Naive B cell (primary cell): ENCODE results near the gene SLC41A3. TPM values are rescaled to one million over a fixed set of nuclear protein-coding genes. Genes with fewer than 3 reads are reported as not detected.
A peak's percentile ranks its signal among the peaks of the same experiment; 100 is the strongest.
"Not testable (repeated sequence)": the region's sequence is repeated elsewhere in the genome, so short reads cannot be mapped to it uniquely, and the experiment has no call there.

Source experiments
- ATAC-seq, 2 donors: fragments of 150-1000 bp; cut with Tn5 transposase; 2 replicates each; pipeline ENCODE4 v1.10.0; 2021; ENCODE audit warnings: low read depth in 2 of 2, mild to moderate bottlenecking in 2 of 2, moderate library complexity in 2 of 2
- DNase-seq: peaks from one replicate; pipeline ENCODE4 v3.0.0; 2022
- H3K27ac Mint-ChIP-seq, 6 donors: one replicate each; pipeline ENCODE4 v1.8.0; 2020 to 2022; ENCODE audit warnings: mild to moderate bottlenecking in 6 of 6, mixed read lengths in 6 of 6, moderate library complexity in 5 of 6, inconsistent platforms in 2 of 6
- H3K27me3 Mint-ChIP-seq, 3 donors: one replicate each; pipeline ENCODE4 v1.8.0; 2021 to 2022; ENCODE audit warnings: mixed read lengths in 3 of 3, mild to moderate bottlenecking in 1 of 3
- H3K36me3 Mint-ChIP-seq, 2 donors: one replicate each; pipeline ENCODE4 v1.8.0; 2020 to 2022; ENCODE audit warnings: mixed read lengths in 2 of 2, inconsistent platforms in 1 of 2, mild to moderate bottlenecking in 1 of 2
- H3K4me1 Mint-ChIP-seq, 3 donors: one replicate each; pipeline ENCODE4 v1.8.0; 2020 to 2022; ENCODE audit warnings: mixed read lengths in 3 of 3, inconsistent platforms in 1 of 3, mild to moderate bottlenecking in 1 of 3, moderate library complexity in 1 of 3
- H3K4me3 Mint-ChIP-seq, 8 donors: one replicate each; pipeline ENCODE4 v1.8.0; 2020 to 2022; ENCODE audit warnings: mild to moderate bottlenecking in 8 of 8, mixed read lengths in 8 of 8, moderate library complexity in 8 of 8, inconsistent platforms in 2 of 8
- H3K9me3 Mint-ChIP-seq, 7 donors: one replicate each; pipeline ENCODE4 v1.8.0; 2020 to 2022; ENCODE audit warnings: mixed read lengths in 7 of 7, mild to moderate bottlenecking in 5 of 7, inconsistent platforms in 2 of 7, moderate library complexity in 1 of 7
- polyA plus RNA-seq, 6 donors: library from polyadenylated mRNA; unstranded; fragments of 300-500 nt; fragmentation: Illumina TruSeq; gene quantifications; one replicate each; pipeline ENCODE4 v1.2.3, GENCODE V29; 2021; ENCODE audit warnings: low read depth in 6 of 6

SLC41A3 gene
- polyA plus RNA-seq, 6 donors from 2014 or later, result 21.4 to 28.7 (median 24.9) TPM

DNA sequence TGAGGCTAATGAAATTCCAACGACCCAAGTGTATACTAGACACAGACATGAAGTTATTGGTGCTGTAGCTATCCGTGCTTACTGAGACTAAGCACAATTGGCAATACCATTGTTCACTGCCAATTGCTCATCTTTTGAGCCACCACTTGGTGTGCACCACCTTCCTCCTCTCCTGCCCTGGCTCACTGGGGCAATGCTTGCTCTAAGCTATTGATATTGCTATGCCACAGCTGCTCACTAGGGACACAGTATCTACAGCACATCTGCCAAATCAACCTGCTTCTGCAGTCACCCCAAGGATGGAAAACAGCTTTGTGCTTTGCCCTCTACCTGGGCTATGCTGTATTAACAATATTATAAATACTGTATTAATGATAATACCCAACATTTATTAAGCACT lies 99.0 kb downstream of the SLC41A3 start:
- peaks cover 14 to 21% (median 15%) of the 10 kb centered on the region in 3 donors for H3K4me1 Mint-ChIP-seq
- not testable (repeated sequence) for DNase-seq, H3K27me3 Mint-ChIP-seq, H3K27ac Mint-ChIP-seq, H3K9me3 Mint-ChIP-seq, H3K36me3 Mint-ChIP-seq, H3K4me3 Mint-ChIP-seq
- ATAC-seq, result peak; percentile 84 to 88

DNA sequence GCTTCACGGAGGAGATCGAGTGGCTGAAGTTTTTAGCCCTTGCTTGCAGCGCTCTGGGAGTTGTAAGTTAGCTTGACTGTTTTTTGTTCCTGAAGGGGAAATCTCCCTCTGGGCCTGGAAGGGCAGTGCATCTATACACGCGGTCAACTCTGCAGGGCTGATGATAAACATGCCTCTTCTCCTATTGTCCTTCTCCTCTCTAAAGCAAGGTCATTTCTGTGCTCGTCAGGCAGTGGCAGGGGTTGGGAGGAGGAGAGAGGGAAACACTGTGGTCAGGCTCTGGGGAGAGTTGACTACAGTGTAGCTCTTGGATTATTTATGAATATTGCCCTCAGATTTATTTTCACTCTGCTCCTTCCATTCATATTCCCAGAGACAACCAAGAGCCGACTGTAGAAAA lies 106.8 kb downstream of the SLC41A3 start:
- H3K4me1 Mint-ChIP-seq, H3K27ac Mint-ChIP-seq, H3K27me3 Mint-ChIP-seq, H3K9me3 Mint-ChIP-seq, H3K36me3 Mint-ChIP-seq, H3K4me3 Mint-ChIP-seq, DNase-seq, ATAC-seq: not testable (repeated sequence)

DNA sequence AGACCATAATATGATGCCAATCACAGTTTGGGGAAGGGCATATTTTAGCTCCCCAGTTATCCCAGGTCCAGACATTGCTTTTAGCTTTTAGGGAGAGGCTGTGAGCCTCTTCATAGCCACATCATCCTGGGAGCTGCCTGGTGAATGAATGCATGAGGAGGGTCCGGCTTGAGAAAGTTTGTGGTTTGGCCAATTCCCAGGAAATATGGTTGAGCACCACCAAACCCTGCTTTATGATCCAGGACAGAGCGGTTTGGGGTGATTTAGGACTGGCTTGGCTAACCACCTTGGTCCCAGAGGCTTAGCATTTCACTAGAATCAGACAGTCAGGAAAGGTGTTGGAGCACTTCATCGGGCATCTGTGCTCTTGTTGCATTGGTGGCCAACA lies 107.9 kb downstream of the SLC41A3 start:
- DNase-seq, H3K4me3 Mint-ChIP-seq, H3K36me3 Mint-ChIP-seq, H3K9me3 Mint-ChIP-seq, ATAC-seq, H3K27me3 Mint-ChIP-seq: not testable (repeated sequence)
- Mint-ChIP-seq H3K4me1 (peaks cover 3 to 10% (median 7%) of the 10 kb centered on the region in 3 donors), H3K27ac (peak overlapping the region in 1 of 6 donors; percentile 35)

DNA sequence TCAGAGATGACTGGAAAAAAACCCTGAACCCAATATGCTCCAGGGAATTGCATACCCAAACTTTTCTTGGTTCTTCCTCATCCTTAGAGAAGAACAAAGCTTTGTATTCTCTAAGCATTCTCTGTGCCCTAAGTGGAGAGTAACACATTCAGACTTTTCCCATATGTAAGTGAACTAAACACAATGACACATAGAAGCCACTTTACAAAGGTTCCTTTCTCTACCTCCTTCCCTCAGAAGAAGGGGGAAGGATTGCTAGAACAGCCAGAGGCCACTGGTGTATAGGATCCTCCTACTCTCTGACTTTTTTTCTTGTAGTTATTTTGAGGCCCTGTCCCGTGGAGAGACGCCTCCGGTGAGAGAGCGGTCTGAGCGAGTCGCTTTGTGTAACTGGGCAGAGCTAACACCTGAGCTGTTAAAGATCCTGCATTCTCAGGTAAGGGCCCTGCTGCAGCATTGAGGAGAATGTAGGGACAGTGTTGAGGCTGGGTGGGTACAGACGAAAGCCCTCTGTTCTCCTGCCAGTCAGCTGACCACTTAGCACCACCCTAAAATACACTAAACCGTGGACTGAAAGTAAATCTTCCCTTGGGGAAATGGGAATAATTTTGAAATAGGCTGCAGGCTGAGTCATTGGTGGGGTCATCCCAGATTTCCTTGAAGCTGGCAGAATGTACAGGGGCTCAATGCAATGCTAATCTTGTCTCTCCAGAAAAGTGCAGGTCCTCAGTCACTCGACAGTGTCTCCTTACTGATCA lies 108.5 kb downstream of the SLC41A3 start:
- not testable (repeated sequence) for DNase-seq, ATAC-seq, H3K36me3 Mint-ChIP-seq, H3K27me3 Mint-ChIP-seq, H3K9me3 Mint-ChIP-seq, H3K4me3 Mint-ChIP-seq
- Mint-ChIP-seq H3K4me1 (peaks cover 3 to 10% (median 7%) of the 10 kb centered on the region in 3 donors), H3K27ac (peak overlapping the region in 1 of 6 donors; percentile 35)

DNA sequence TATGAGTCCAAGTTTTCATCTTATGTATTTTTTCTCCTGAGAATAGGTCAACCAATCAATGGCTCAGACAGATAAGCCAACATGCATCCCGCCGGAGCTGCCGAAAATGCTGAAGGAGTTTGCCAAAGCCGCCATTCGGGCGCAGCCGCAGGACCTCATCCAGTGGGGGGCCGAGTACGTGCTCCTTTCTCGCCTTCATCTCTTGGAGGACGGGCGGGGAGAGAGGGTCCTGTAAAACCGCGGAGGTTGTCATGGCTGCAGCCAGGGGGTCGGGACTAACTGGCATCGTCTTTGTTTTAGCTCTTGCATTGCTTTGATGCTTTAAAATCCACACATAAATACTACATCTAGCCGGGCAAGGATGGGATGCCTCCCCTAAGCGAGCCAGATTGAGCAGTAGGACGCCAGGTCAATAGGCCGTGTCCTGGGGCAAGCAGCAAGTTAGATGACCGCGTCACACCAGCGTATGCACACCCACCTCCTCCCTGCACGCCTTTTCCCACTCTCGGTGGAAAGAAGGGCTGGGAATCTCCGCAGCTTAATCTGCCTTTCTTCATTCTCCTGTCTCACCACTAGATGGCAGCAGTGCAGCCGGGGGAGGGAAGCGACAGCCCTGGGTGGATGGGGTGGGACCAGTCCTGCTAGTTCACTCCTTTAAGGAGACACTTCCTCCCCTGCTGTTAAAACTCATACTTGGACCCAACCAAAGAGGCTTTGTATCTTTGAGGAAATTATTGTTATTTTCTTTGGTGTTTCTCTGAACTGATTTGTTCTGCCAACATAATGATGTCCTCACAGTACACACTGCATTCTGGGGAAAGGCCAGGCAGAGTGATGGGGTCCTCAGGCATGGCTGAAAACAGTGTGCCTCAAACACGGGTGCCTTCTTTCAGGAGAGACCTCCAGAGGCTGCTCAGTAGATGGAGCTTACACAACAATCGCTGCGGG lies 111.7 kb downstream of the SLC41A3 start:
- not testable (repeated sequence) for H3K36me3 Mint-ChIP-seq, H3K9me3 Mint-ChIP-seq
- Mint-ChIP-seq H3K27ac (peak overlapping the region in 1 of 6 donors; percentile 62), H3K27me3 (peaks cover 0 to 16% (median 7%) of the 10 kb centered on the region in 3 donors), H3K4me3 (peak overlapping the region in 7 of 8 donors; percentile 0 to 61 (median 47)), H3K4me1 (peaks cover 3 to 13% (median 7%) of the 10 kb centered on the region in 3 donors)
- DNase-seq, result peak; percentile 41
- peak; percentile 58 to 64 for ATAC-seq

DNA sequence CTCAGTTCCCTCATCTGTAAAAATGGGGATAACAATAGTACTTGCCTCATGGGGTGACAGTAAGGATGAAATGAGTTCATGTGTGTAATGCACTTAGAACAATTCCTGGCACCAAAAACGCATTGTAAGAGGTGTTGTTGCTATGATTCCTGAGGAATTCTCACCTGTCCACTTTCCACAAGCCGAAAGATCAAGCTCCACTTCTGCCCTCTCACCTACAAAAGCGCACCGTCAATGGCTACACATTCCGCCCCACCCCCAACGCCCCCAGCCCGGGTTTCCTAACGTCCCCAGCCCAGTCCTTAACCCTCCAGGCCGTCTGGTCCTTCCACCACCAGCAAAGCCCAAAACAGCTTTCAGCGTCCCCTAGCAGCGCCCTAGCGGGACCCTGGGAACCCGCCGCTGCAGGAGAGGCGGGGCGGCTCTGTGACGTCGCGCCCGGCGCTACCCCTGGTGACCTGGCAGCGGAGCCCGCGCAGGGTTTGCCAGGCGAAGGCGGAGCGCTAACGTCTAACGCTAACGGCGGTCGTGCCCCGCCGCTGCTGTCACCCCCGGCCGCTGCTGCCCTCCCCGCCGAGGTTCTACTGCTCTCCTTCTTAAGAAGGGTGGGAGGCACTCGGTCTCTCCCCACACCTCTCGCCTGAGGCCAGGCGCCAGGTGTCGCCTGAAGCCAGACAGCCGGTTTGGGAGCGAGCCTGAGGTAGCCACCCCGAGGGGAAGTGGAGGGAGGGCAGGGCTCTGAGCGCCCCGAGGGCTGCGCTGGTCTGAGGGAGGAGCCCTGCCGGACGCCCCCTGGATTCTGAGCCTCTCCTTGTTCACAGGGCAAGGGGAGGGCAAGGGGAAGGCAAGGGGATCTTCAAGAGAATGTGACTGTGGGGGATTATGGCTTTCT lies 115.0 kb downstream of the SLC41A3 start, which contains the start of gene ROPN1B:
Gene ROPN1B, plus strand, starts transcription at position 478 of the 892 bp plus-strand sequence. CDS start 2,877 bp downstream, outside the sequence.
- H3K9me3 Mint-ChIP-seq, H3K27ac Mint-ChIP-seq, DNase-seq, H3K36me3 Mint-ChIP-seq: not testable (repeated sequence)
- ATAC-seq, result peak; percentile 87 to 89
- Mint-ChIP-seq H3K4me1 (peaks cover 3 to 13% (median 7%) of the 10 kb centered on the region in 3 donors), H3K27me3 (peaks cover 0 to 19% (median 7%) of the 10 kb centered on the region in 3 donors), H3K4me3 (peak within 1 kb of the TSS; percentile 40 to 90 (median 67))

DNA sequence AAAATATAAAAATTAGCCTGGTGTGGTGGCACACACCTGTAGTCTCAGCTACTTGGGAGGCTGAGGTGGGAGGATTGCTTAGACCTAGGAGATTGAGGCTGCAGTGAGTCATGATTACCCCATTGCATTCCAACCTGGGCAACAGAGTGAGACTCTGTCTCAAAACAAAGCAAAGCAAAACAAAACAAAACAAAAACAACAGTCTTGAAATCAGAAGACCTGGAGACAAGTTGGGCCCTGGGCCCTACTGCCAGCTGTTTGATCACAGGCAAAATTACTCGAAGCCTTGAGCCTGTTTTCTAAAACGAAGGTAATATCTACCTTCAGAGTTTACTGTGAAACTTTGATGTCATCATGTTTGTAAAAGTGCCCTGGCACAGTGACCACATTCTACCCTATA lies 115.8 kb downstream of the SLC41A3 start:
- H3K27ac Mint-ChIP-seq, H3K36me3 Mint-ChIP-seq: not testable (repeated sequence)
- peak overlapping the region in 3 of 8 donors; percentile 23 to 76 (median 58) for H3K4me3 Mint-ChIP-seq

DNA sequence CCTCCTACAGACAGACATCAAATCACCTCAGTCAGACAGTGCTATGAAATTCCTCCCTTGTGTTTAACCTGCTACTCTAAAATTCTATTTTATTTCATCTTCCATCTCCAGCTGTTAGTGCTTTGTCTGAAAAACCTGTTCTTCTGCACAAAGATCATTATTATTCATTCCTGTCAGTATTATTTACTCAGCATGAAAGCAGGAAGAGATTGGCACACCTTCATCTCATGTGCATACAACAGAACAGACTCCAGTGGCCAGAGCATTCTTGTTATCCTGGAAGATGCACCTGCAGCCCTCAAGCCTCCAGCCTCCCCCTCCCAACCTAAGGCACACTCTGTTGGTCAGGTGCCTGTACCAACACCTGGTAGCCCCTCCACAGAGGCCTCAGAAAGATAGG lies 116.8 kb downstream of the SLC41A3 start:
- Mint-ChIP-seq H3K36me3 (no peaks in the 10 kb centered on the region), H3K4me1 (peaks cover under 1 to 7% (median 4%) of the 10 kb centered on the region in 3 donors), H3K27me3 (peaks cover 0 to 16% (median 4%) of the 10 kb centered on the region in 3 donors), H3K9me3 (no peaks in the 10 kb centered on the region), H3K4me3 (no peak overlapping the region), H3K27ac (no peak overlapping the region)
- DNase-seq (no peak), ATAC-seq (no peak)

More for the DNA sequence above, 115.8 kb downstream of the SLC41A3 start:
- Mint-ChIP-seq H3K4me1 (peaks cover 3 to 13% (median 7%) of the 10 kb centered on the region in 3 donors), H3K27me3 (peaks cover 0 to 19% (median 7%) of the 10 kb centered on the region in 3 donors)
- not testable (repeated sequence) for H3K9me3 Mint-ChIP-seq, ATAC-seq, DNase-seq

DNA sequence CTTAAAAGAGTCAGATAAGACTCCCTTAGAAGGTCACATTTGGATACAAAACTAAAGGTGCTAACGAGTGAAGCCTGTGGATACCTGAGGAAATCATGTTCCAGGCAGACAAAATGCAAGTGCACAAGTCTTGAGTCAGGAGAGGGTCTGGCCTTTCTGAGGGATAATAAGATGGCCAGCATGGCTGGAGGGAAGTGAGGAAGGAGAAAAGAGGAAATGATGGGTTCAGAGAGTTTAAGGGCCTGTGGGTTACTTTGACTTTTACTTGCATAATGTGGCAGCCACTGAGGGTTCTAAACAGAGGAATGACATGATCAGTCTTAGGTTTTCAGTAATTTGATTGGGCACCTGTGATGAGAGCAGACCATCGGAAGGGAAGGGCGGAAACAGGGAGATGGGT lies 118.4 kb downstream of the SLC41A3 start:
- Mint-ChIP-seq H3K4me3 (no peak overlapping the region), H3K36me3 (no peaks in the 10 kb centered on the region), H3K27me3 (peaks cover 1 to 12% (median 2%) of the 10 kb centered on the region in 3 donors), H3K27ac (no peak overlapping the region), H3K4me1 (peaks cover 0 to 3% (median 0%) of the 10 kb centered on the region in 3 donors), H3K9me3 (no peaks in the 10 kb centered on the region)
- no peak for DNase-seq
- no peak for ATAC-seq

DNA sequence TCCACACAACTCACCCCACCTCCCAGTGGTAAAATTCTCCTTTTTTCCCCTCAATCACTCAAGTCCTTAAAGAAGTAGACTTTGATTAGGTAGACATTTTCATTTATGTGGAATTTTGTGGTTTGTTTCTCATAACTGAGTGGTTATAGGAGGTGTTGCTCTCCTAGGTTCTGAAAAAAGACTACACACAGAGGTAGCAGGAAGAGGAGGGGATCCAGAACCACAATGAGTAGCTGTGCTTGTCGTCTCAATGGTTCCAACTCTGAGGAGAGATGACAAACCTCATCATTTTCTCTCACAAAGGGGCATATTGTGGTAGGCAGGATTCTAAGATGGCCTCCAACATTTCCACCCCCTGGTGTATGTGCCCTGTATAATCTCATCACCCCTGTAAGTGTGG lies 120.1 kb downstream of the SLC41A3 start:
- not testable (repeated sequence) for H3K4me3 Mint-ChIP-seq

DNA sequence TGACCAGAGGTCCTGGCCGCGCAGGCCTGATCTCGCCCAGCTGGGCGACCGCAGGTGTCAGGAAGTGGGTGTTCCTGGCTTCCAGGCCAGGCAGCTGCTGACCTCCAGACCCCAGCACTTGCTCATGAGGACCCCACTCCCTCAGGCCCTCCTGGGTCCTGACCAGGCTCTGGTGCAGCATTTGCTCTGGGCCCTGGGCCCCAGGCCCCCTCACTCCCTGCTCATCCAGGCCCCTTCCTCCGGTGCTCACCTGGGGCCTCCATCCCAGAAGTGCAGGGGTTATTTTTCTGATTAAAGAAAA lies 122.7 kb downstream of the SLC41A3 start:
- Mint-ChIP-seq H3K36me3 (no peaks in the 10 kb centered on the region), H3K9me3 (peaks cover 0 to 7% (median 0%) of the 10 kb centered on the region in 7 donors), H3K27me3 (peaks cover 13 to 28% (median 14%) of the 10 kb centered on the region in 3 donors), H3K4me1 (no peaks in the 10 kb centered on the region), H3K4me3 (no peak overlapping the region), H3K27ac (no peak overlapping the region)
- ATAC-seq, result no peak
- DNase-seq, result no peak

More for the DNA sequence above, 120.1 kb downstream of the SLC41A3 start:
- not testable (repeated sequence) for H3K9me3 Mint-ChIP-seq, ATAC-seq, H3K36me3 Mint-ChIP-seq, H3K27ac Mint-ChIP-seq, H3K4me1 Mint-ChIP-seq, DNase-seq
- H3K27me3 Mint-ChIP-seq, result peaks cover 12 to 14% (median 13%) of the 10 kb centered on the region in 3 donors

DNA sequence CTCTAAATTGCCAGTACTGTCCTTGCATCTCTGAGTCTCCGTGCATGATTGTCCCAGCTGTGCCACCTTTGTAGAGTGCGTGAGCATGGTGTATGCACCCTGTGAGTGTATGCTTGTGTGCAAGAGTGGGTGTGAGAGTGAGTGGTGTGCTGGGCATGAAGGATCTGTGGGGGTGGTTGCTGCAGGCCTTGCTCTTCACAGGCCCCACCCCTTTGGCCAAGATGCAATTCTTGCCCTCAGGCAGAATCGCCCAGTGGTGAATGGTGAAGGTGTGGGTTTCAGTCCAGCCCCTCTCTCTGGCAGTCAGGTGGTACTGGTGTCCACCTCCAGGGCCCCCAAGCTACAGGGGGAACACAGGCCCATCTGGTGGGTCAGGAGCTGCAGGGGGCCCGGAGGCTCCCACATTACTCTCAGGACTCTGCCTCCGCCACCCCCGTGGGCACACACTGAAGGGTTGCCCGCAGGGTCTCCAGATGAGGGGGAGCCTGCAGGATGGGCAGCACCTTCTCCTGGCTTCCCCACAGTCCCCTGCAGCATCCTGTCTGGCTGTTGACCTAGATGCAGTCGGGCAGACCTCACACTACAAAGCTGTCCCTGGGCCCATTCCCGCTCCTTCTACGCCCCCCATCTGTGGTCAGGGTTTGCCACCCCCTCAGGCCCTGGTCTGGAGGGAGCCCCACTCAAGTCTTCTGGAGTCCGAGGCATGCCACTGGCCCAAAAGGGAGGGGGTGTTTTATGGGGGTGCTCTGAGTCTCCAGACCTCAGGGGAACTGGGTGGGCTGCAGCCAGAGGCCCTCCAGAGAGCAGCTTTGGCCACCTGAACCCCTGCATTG lies 123.3 kb downstream of the SLC41A3 start:
- no peak overlapping the region for H3K4me3 Mint-ChIP-seq
- no peak for DNase-seq
- H3K9me3 Mint-ChIP-seq, result peaks cover 0 to 7% (median 0%) of the 10 kb centered on the region in 7 donors
- no peaks in the 10 kb centered on the region for H3K36me3 Mint-ChIP-seq
- no peak for ATAC-seq
- H3K27ac Mint-ChIP-seq, result no peak overlapping the region
- H3K27me3 Mint-ChIP-seq, result peaks cover 13 to 28% (median 14%) of the 10 kb centered on the region in 3 donors
- H3K4me1 Mint-ChIP-seq, result no peaks in the 10 kb centered on the region
